GM12873 (cell line): Measurements from ENCODE around the gene NRDE2.

ENCODE experiments used
- CTCF ChIP-seq: IDR thresholded peaks from 2 replicates; pipeline ENCODE4 v1.5.1; 2012; ENCODE audit warnings: low read depth, mild to moderate bottlenecking, moderate library complexity, low read length, control low read depth; ENCODE audit not compliant: insufficient read depth; ENCODE audit errors: missing control alignments

Gene NRDE2

DNA sequence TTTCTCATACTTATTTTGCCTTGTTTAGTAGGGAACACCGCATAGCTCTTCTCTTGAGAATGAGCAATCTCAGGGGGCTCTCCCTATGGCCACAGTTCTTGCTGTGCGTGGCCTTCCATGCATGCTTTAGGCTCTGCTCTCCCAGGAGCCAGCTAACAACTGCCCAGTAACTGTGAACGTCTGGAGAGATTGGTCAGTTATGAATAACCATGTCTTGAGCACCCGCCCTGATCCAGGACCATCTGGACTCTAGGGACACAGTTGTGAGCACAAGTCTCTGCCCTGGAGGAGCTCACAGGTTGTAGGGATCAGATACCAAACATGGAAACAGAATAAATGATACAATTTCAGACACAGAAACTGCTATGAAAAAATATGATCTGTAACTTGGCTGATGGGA, 63.3 kb downstream of the NRDE2 start:
- TF ChIP-seq CTCF = no peak

DNA sequence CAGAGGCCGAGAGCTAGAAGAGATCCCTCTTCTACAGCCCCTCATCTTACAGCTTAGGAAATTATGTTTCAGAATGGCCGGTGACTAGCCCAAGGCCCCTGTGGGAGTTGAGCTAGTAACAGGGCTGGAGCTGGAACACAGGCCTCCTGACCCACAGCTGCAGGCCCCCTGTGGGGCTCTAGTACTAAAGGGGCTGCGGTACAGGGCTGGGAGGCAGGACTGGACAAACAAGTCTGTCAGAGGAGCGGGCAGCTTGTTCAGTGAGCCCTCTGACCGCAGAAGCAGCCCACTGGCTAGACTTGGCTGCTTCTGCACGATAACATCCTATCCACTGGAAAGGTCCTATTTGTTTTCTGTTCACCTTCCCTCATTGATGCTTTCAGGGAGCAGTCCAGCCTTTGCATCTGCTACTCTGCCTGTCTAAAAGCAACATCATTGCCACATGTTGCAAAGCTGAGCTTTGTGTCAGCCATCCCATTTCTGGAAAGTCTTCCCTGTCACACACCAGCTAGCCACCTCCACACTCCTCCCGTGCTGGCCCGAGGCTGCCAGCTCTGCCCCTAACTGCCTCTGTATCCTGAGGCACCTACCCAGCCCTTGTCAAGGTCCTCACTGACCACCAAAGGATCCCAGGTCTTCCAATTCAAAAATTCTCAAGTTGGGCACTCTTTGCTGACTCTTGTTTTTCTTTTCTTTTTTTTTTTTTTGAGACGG, 65.1 kb downstream of the NRDE2 start:
- TF ChIP-seq CTCF = no peak

GRCh38 chr14:90263748-90264449, 67.8 kb downstream of the NRDE2 start:
- TF ChIP-seq CTCF = no peak

DNA sequence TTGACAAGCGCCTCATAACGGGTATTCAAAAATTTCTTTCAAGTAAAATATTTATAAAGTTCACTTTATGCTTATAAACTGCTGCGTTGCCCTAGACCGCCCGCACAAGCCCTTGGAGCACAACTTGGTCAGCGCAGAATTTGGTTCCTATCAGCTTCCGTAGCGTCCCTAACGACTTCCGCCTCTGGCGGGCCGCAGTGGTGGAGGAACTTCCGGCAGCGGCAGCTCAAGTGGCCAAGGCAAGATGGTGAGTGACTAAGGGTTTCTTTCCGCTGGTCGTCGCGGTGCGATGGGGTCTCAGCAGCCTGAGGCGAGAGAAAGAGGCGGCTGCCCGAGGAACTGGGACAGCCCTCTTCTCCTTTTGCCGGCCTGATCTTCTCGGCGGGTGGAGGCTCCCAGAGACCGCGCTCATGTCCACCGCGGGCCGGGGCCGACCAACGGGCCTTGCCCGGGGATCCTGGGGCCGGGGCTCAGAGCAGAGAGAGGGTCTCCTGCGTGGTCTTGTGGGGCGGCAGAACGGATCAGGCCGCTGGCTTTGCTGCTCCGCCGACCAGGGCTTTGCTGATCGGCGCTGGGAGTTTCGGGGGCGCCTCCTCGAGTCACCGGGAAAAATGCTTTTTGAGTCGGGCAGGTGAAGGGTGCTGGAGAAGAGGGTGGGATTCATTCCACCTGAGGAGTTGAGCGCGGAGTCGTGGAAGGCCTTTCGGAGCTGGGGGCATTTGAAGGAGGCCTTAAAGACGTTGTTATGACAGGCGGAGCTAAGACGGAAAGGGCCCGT, 75.2 kb downstream of the NRDE2 start, which contains the start of gene PSMC1:
TSS of gene PSMC1 (plus strand) at position 200 of the 778 bp plus-strand sequence. CDS start at position 245, 45 bp downstream.
- TF ChIP-seq CTCF = no peak

DNA sequence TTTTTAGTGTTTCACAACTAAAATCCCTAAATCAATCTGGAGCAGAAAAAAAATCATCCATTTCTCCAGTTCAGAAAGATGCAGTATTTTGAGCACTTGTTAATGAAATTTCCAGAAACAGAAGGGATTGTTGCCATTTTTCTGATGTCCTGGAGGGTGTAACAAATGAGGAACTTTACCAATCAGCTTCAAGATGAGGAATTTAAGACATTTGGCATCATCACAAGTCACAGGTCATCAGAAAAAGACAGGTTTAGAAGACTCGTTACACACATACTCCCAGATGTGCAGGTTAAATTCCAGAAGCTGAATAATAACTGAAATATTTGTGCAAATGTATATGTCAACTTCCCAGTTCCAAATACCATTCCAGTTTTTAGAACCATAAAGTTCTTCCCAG, 75.9 kb downstream of the NRDE2 start:
- TF ChIP-seq CTCF = no peak

DNA sequence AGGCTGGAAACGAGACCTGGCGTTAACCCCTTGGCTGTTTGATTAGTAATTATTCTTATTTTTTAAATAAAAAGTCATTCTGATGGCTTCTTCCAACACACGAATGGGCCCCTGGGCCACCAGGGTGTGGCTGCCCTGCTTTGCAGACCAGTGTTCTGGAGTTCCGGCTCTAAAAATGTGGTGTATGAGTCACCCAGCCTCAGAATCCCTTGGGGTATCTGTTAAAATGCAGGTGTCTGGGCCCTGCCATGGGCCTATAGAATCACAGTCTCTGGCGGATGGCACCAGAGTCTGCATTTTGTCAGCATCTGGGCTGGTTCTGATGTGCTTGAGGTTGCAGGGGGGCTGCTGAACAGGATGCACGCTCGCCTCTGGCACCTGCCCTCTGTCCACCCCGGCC, 77.9 kb downstream of the NRDE2 start:
- TF ChIP-seq CTCF = no peak

DNA sequence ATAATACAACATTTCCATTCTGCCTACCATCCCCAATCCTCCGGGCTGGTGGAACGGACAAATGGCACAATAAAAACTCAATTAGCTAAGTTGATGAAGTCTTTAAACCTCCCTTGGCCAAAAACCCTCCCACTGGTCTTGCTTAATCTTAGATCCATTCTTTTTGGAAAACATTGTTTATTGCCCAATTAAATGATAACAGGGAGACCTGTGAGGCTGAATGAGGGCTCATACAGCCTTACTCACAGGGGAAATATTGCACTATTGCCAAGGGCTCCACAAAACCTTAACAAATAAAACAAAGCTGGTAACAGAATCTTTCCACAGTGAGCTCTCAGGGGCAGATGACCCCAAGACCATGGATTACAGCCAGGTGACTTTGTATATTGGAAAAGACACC, 83.1 kb downstream of the NRDE2 start:
- TF ChIP-seq CTCF = no peak
